MM.1S (cell line): ENCODE measurements around the gene IRF6.

Experiments
- DNase-seq: peaks from one replicate; pipeline ENCODE4 v3.0.0-alpha.2; 2015
- H2AFZ ChIP-seq: fragments of 300-600 bp; sonication (generic); 2 replicates; pipeline ENCODE4 v1.6.0; 2016; ENCODE audit warnings: antibody characterized with exemption, low read length
- H3F3A ChIP-seq: fragments of 300-600 bp; sonication (generic); 2 replicates; pipeline ENCODE4 v1.6.1; 2016; ENCODE audit warnings: mild to moderate bottlenecking, antibody characterized with exemption, low read length, moderate library complexity, mixed read lengths; ENCODE audit not compliant: insufficient read depth
- H3K27ac ChIP-seq: fragments of 300-600 bp; sonication (generic); 2 replicates; pipeline ENCODE4 v1.5.1; 2016; ENCODE audit warnings: mild to moderate bottlenecking, low read length
- H3K27me3 ChIP-seq: fragments of 300-600 bp; sonication (generic); replicated peaks from 2 replicates; pipeline ENCODE4 v1.6.0; 2016; ENCODE audit warnings: low read length; ENCODE audit not compliant: insufficient read depth
- H3K36me3 ChIP-seq: fragments of 300-600 bp; sonication (generic); replicated peaks from 2 replicates; pipeline ENCODE4 v1.6.1; 2016; ENCODE audit warnings: mild to moderate bottlenecking, low read length, mixed read lengths; ENCODE audit not compliant: insufficient read depth
- H3K4me1 ChIP-seq: fragments of 300-600 bp; sonication (generic); 2 replicates; pipeline ENCODE4 v1.6.1; 2016; ENCODE audit warnings: low read length, mixed read lengths
- H3K4me2 ChIP-seq: fragments of 300-600 bp; sonication (generic); 2 replicates; pipeline ENCODE4 v1.6.0; 2016; ENCODE audit warnings: low read depth, low read length
- H3K4me3 ChIP-seq: fragments of 300-600 bp; sonication (generic); 2 replicates; pipeline ENCODE4 v1.5.1; 2016; ENCODE audit warnings: low read length, mixed read lengths
- H3K79me2 ChIP-seq: fragments of 300-600 bp; sonication (generic); 2 replicates; pipeline ENCODE4 v1.6.1; 2016; ENCODE audit warnings: mixed run types, low read length, mixed read lengths
- H3K9ac ChIP-seq: fragments of 300-600 bp; sonication (generic); 2 replicates; pipeline ENCODE4 v1.6.1; 2016; ENCODE audit warnings: low read length, mixed read lengths
- H3K9me2 ChIP-seq: fragments of 300-600 bp; sonication (generic); replicated peaks from 2 replicates; pipeline ENCODE4 v1.6.1; 2016; ENCODE audit warnings: mild to moderate bottlenecking, low read length, mixed read lengths; ENCODE audit not compliant: insufficient read depth
- H3K9me3 ChIP-seq: fragments of 300-600 bp; sonication (generic); replicated peaks from 2 replicates; pipeline ENCODE4 v1.6.1; 2016; ENCODE audit warnings: mild to moderate bottlenecking, low read length, mixed read lengths; ENCODE audit not compliant: insufficient read depth
- H4K20me1 ChIP-seq: fragments of 300-600 bp; sonication (generic); 2 replicates; pipeline ENCODE4 v1.6.1; 2016; ENCODE audit warnings: mild to moderate bottlenecking, low read length, moderate library complexity, mixed read lengths; ENCODE audit not compliant: insufficient read depth
- EZH2 ChIP-seq: fragments of 300-600 bp; sonication (generic); optimal IDR thresholded peaks from 2 replicates; pipeline ENCODE3; 2017; ENCODE audit warnings: low read depth, mild to moderate bottlenecking, antibody characterized with exemption, low read length, mixed read lengths
- EZH2phosphoT487 ChIP-seq: fragments of 300-600 bp; sonication (generic); IDR thresholded peaks from 2 replicates; pipeline ENCODE4 v1.6.1; 2018; ENCODE audit warnings: antibody characterized with exemption, low read length
- TF ChIP-seq, protein P1 (sequence below): fragments of 300-600 bp; sonication (generic); IDR thresholded peaks from 2 replicates; pipeline ENCODE4 v1.5.1; 2016; ENCODE audit warnings: antibody characterized with exemption, low read length, mixed read lengths

IRF6 gene

DNA sequence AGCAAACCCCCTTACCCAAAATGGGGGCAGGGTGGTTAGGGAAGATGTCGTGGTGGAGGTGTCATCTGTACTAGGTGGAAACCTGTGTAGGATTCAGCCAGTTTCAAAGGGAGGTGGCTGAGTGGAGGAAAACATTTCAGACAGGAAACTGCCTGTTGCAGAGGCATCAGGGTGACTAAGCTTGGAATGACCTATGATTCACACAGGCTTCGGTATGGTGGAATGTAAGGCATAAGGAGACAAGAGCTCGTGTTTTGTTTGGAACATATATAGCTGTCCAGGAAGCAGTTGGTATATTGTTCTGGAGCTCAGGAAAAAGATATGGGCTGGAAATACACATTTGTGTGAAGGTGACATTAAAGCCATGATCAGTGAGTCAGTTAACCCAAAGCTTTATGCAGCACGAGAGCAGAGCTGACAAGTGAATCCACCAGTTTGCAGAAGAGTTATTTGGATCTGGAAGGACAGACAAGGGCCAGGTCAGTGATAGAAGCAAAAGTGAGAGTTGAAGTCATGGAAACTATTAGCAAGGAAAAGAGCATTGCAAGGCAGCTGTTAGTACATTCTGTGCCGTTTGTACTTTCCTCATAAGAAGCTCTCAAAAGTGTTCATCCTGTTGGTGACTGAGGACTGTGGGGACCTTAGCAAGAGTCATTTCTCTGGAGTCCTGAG lies 34.1 kb upstream of the IRF6 start:
- no peaks in the 10 kb centered on the region for H4K20me1 ChIP-seq
- no peaks in the 10 kb centered on the region for H3K4me1 ChIP-seq
- no peaks in the 10 kb centered on the region for H3K27me3 ChIP-seq
- no peak overlapping the region for H3K4me3 ChIP-seq
- H3K27ac ChIP-seq = no peak overlapping the region
- H3K36me3 ChIP-seq = peaks cover 47% of the 10 kb centered on the region
- H3K9me2 ChIP-seq = no peaks in the 10 kb centered on the region
- no peak for DNase-seq
- H3K9me3 ChIP-seq = no peaks in the 10 kb centered on the region
- H3K9ac ChIP-seq = no peak overlapping the region
- no peak overlapping the region for H3K4me2 ChIP-seq
- no peaks in the 10 kb centered on the region for H3K79me2 ChIP-seq
- H3F3A ChIP-seq = no peaks in the 10 kb centered on the region
- H2AFZ ChIP-seq = no peak overlapping the region
- TF ChIP-seq EZH2phosphoT487 (no peak), EZH2 (no peak)
- TF ChIP-seq, protein P1, sequence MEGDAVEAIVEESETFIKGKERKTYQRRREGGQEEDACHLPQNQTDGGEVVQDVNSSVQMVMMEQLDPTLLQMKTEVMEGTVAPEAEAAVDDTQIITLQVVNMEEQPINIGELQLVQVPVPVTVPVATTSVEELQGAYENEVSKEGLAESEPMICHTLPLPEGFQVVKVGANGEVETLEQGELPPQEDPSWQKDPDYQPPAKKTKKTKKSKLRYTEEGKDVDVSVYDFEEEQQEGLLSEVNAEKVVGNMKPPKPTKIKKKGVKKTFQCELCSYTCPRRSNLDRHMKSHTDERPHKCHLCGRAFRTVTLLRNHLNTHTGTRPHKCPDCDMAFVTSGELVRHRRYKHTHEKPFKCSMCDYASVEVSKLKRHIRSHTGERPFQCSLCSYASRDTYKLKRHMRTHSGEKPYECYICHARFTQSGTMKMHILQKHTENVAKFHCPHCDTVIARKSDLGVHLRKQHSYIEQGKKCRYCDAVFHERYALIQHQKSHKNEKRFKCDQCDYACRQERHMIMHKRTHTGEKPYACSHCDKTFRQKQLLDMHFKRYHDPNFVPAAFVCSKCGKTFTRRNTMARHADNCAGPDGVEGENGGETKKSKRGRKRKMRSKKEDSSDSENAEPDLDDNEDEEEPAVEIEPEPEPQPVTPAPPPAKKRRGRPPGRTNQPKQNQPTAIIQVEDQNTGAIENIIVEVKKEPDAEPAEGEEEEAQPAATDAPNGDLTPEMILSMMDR = no peak

DNA sequence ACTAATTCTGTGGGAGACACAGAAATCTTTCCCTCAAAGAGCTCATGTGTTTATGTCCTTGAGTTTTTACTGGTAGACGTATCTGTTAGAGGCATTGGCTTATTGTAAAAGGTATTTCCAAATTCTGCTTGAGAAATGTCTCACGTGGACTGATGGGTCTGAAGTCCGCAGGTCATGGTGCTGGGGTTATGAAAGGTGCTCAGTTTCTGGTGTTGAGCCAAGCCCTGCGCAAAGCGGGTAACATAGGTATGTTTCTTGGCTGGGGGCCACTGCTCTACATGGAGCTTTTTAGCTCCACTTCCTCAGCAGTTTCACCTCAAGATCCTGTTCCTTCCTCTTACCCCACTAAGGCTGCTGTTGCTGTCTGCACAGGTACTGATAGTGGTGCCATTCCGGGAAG lies 32.6 kb upstream of the IRF6 start:
- Histone ChIP-seq H3K4me3 (no peak overlapping the region), H3K9me2 (no peaks in the 10 kb centered on the region), H3K4me1 (no peaks in the 10 kb centered on the region), H3K9me3 (no peaks in the 10 kb centered on the region), H3K36me3 (peaks cover 50% of the 10 kb centered on the region), H3K4me2 (no peak overlapping the region), H3K27me3 (no peaks in the 10 kb centered on the region), H3K79me2 (no peaks in the 10 kb centered on the region), H3K9ac (no peak overlapping the region), H3F3A (no peaks in the 10 kb centered on the region), H4K20me1 (no peaks in the 10 kb centered on the region), H2AFZ (no peak overlapping the region), H3K27ac (no peak overlapping the region)
- no peak for DNase-seq
- TF ChIP-seq EZH2 = no peak
- no peak for TF ChIP-seq EZH2phosphoT487
- TF ChIP-seq, protein P1 = no peak

GRCh38 chr1:209837671-209838070 lies 31.7 kb upstream of the IRF6 start:
- H3K27me3 ChIP-seq = no peaks in the 10 kb centered on the region
- no peak overlapping the region for H3K27ac ChIP-seq
- no peaks in the 10 kb centered on the region for H3K4me1 ChIP-seq
- no peaks in the 10 kb centered on the region for H3K9me3 ChIP-seq
- no peak overlapping the region for H3K4me3 ChIP-seq
- no peaks in the 10 kb centered on the region for H3K9me2 ChIP-seq
- H3F3A ChIP-seq = no peaks in the 10 kb centered on the region
- peaks cover 51% of the 10 kb centered on the region for H3K36me3 ChIP-seq
- no peak overlapping the region for H3K9ac ChIP-seq
- DNase-seq = no peak
- TF ChIP-seq EZH2 (no peak), EZH2phosphoT487 (no peak)
- TF ChIP-seq, protein P1 = no peak
- no peak overlapping the region for H2AFZ ChIP-seq
- H4K20me1 ChIP-seq = no peaks in the 10 kb centered on the region
- no peak overlapping the region for H3K4me2 ChIP-seq
- no peaks in the 10 kb centered on the region for H3K79me2 ChIP-seq
